GDM1 (cell line): Measurements from ENCODE around the gene PDE6G.
"Not testable (repeated sequence)": the region's sequence is repeated elsewhere in the genome, so short reads cannot be mapped to it uniquely, and the experiment has no call there.

Source experiments
- DNase-seq: peaks from one replicate; lab custom pipeline; 2025; lab: John Stamatoyannopoulos, UW

The PDE6G gene

DNA sequence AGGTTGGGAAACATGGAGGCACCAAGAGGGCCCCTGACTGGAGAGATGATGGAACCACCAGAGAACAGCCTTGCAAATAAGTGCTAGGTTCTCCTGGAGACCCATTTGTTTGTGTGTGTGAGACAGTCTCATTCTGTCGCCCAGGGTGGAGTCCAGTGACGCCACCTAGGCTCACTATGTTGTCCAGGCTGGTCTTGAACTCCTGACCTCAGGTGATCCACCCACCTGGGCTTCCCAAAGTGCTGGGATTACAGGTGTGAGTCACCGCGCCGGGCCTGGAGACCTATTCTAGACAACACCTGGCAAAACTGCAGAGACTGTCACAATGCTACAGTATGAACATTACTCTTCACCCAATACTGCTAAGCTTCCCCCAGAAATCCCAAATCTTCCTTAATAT lies 20.9 kb downstream of the PDE6G start:
- DNase-seq = no peak

DNA sequence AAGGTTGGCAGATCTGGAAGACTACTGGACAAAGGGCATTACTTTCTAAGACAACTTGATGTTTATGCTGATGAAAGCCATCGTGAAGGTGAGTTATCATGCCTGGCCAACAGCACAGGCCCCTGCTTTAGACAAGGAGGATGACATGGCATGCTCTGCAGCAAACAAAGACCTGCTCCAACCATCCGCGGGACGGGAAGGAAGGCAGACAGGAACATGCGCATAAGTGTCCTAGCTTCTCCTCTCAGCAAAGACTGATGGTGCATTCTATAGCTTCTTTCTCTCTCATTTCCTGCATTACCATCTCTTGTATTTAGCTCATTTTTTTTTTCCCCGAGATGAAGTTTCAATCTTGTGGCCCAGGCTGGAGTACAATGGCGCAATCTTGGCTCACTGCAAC lies 24.9 kb downstream of the PDE6G start:
- no peak for DNase-seq

- no peak for DNase-seq
Measured at GRCh38 chr17:81630274-81630673, 26.1 kb downstream of the PDE6G start.

DNA sequence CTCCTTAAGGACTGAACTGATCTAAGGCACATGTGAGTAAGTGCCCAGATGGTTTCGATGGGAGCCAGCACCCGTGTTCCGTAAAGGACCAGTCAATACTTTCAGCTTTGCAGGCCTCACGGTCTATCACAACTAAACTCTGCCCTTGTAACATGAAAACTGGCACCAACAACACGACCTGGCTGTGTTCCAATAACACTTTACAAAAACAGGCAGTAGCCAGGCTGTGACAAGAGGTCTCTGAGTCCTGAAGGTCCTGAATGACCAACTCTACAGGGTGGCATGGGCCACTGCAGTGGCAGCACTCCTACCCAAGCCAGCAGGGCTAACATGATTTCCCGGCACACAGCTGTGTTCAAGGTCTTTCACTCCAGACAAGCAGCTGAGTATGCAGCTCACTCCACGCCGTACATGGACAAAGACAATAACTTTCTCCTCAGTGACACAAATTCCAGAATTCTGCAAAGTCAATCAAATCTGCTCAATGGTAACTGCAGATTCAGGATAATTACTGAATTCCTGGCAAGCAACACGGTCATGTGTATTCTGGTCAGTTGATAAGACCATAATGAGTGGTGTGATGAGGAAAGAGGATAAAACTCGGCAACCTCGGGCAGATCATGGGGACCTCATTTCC lies 34.7 kb downstream of the PDE6G start:
- no peak for DNase-seq

DNA sequence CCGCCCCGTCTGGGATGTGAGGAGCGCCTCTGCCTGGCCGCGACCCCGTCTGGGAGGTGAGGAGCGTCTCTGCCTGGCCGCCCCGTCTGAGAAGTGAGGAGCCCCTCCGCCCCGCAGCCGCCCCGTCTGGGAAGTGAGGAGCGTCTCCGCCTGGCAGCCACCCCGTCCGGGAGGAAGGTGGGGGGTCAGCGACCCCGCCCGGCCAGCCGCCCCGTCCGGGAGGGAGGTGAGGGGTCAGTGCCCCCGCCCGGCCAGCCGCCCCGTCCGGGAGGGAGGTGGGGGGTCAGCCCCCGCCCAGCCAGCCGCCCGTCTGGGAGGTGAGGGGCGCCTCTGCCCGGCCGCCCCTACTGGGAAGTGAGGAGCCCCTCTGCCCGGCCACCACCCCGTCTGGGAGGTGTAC lies 38.0 kb downstream of the PDE6G start:
- DNase-seq = not testable (repeated sequence)

DNA sequence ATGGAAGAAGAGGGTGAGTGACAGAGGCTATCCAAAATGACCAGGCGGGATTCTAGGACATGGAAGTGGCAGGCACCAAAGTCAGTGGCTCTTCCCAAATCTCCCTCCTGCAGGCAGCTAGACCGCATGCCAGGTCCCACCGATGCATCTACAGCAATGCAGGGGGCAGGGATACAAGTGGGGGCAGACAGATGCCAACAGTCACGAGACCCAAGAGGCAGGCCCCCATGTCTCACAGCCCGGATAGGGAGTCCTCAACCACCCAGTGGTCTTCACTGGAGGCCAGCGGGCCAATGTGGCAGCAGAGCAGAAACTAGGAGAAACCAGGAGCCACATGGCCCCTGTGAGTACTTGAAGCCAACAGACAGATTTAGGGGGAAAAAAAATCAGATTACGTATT lies 39.5 kb downstream of the PDE6G start:
- DNase-seq = no peak

GRCh38 chr17:81615401-81615930 lies 40.9 kb downstream of the PDE6G start:
- DNase-seq = no peak

DNA sequence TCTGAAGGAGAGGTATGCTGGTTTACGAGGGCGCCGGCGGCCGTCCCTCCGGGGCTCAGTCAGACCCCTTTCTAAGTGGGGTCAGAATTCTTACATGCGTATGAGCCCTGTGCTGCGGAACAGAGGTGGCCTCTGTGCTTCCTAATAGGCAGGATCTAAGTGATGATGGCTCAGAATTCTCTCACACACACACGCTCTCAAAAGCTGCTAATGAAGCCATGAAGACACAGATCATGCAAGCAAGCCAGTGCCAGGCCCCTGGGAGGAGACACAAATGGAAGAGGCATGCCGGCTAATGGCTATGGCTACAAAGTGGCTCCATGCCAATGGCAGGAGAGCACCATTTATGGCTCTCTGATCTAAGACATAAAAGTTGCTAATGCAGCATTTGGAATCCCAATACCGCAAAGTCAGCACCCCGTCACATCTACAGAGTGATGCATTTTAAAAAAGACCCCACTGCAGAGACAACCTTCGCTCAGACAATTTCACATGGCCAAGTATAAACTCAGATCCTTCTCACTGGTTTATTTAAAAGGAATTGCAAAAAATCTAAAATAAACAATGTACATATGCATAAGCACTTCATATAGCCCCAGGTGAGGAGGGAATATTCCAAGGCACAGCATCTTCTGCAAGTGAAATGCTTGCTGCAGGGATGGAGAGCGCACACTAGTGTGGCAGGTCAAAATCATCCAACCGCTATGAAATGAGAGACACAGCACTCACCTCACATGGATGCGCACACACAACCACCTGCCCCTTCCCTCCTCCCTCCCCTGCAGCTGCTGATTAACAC lies 44.0 kb downstream of the PDE6G start:
- DNase-seq = no peak

DNA sequence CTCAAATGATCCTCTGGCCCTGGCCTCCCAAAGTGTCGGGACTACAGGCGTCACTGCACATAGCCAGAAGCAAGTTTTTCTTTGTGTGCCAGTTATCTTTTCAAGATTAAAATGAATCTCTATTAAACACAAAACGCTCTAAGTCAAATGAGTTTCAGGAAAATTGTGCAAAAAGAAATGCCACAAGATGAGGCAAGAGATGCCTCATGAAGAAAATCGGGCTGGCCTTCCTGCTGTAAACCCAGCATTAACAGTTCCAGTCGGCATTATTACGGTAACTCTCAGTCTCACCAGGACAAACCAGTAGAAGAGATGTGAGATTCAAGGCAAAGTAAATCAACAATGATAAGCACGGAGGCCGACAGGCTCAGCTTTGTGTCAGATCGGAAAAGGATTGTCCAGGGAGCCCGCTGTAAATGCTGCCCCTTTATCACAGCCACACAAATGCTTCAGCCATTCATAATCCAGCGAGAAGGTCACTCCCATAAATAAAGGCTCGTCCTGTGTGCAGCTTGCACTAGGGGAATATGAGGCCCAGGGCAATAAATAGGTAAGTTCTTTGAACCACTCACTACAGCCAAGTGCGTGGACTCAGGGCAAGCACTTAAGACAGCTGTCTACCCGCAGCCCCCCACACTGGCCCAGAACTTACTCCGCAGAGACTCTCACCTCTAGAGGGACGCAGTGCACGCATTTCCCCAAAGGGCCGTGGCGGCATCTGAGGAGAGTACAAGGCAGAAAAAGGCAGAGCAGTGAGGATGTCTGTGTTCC lies 46.6 kb downstream of the PDE6G start:
- DNase-seq = no peak

GRCh38 chr17:81608605-81609004 lies 47.7 kb downstream of the PDE6G start:
- DNase-seq = no peak

DNA sequence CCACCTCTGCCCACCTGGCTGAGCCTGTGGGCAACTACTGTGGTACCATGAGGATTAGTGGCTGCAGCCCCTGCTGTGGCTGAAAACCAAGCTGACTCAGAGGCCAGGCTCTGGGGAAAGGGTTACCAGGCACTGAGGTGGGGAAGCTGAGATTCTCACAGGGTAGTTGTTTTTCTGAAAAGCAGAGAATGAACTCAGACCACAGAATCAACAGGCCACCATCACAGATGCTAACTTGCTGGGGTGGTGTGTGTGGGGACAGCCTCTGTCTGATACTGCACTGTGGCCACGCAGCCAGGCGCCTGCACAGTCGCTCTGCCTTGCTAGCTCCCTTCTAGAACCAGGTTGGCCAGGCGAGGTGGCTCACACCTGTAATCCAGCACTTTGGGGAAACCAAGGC lies 48.3 kb downstream of the PDE6G start:
- DNase-seq = no peak

GRCh38 chr17:81607431-81607830 lies 48.9 kb downstream of the PDE6G start:
- DNase-seq = no peak

DNA sequence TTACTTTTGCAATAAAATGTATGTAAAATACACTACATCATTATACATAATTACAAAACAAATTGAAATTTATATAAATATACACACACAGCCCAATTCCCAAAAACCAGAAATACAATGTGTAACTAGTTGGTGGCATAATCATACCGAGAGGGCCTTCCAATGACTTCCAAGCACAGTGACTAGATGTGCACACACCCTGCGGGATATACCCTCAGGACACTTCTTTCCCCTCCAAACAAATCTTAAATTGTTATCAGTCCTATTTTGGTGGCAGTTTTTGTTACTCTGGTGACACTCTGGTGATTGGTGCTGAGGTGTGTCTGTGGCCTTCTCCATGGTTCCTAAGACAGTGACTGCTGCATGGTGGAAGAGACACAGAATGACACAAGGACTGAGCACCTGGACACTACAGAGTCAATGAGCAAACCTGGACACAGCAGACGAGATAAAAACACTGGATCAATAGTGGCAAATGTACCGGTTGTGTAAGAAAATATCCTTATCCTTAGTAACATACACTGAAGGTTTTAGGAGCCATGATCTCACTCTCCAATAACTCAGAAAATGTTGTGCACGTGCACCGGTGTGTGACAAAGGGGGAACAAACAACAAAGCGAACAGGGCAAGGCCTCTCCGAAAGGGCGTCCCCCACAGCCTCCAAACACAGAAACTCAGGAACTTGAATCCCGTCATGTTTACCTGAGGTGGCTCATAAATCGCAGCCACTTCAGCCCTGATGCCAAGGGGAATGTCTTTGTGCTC lies 52.3 kb downstream of the PDE6G start:
- no peak for DNase-seq

DNA sequence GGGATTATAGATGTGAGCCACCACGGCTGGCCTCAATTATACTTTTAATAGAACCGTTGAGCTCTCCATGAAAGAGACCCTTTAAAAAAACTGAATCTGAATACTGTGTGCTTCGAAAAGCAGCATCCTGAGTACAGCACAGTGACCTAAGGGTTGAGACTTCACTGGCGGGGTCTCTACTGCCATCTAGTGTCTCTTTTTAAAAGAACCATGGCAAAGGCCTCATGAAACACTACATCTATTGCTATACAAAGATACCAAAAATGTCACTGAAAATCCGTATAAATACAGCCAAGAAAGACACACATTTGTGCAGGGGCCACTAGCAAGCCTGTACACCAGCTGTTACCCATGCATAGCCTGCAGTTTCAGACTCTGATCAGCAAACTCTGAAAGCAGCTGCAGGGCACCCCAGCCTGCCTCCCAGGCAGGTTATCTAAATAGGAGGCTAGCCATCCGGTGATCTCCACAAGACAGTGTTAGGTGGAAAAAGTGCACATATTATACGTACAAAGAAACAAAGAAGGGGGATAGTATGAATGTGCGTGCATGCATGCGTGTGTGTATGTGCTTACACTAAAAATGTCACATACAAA lies 54.7 kb downstream of the PDE6G start:
- peak; percentile 20 for DNase-seq
